Testis (tissue), 2 donors: Measurements from ENCODE around the gene ITGA11.

Experiments used
- POLR2A ChIP-seq: fragments of 450-650 bp; IDR thresholded peaks from one replicate; pipeline ENCODE4 v1.6.1; 2017; ENCODE audit warnings: antibody characterized with exemption, mild to moderate bottlenecking, moderate library complexity
- TF ChIP-seq, protein P1 (sequence below), 3 experiments: fragments of 450-650 bp in 2 of 3; fragments of 200-600 bp in 1 of 3; sonication (generic) in 1 of 3; IDR thresholded peaks; one replicate each; pipeline ENCODE4 v1.5.1; 2016 to 2019; ENCODE audit warnings: antibody characterized with exemption in 3 of 3, mild to moderate bottlenecking in 2 of 3, moderate library complexity in 1 of 3

- TF ChIP-seq, protein P1, sequence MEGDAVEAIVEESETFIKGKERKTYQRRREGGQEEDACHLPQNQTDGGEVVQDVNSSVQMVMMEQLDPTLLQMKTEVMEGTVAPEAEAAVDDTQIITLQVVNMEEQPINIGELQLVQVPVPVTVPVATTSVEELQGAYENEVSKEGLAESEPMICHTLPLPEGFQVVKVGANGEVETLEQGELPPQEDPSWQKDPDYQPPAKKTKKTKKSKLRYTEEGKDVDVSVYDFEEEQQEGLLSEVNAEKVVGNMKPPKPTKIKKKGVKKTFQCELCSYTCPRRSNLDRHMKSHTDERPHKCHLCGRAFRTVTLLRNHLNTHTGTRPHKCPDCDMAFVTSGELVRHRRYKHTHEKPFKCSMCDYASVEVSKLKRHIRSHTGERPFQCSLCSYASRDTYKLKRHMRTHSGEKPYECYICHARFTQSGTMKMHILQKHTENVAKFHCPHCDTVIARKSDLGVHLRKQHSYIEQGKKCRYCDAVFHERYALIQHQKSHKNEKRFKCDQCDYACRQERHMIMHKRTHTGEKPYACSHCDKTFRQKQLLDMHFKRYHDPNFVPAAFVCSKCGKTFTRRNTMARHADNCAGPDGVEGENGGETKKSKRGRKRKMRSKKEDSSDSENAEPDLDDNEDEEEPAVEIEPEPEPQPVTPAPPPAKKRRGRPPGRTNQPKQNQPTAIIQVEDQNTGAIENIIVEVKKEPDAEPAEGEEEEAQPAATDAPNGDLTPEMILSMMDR (IDR thresholded peaks at IDR 0.05) = no peak
- no peak for TF ChIP-seq POLR2A
Measured at GRCh38 chr15:68264282-68264681, 167.7 kb downstream of the ITGA11 start.
